IMR-90 (cell line): Measurements from ENCODE around the gene CLEC10A.

Source experiments
- CTCF ChIP-seq: conservative IDR thresholded peaks from 2 replicates; pipeline ENCODE4 v1.5.1; 2012; ENCODE audit warnings: mild to moderate bottlenecking, low read depth, low read length, improper control_type of control experiment
- ELK1 ChIP-seq: fragments of 150-350 bp; IDR thresholded peaks from 2 replicates; pipeline ENCODE4 v1.6.1; 2016; ENCODE audit warnings: low read depth, mild to moderate bottlenecking, low read length, moderate library complexity, borderline replicate concordance
- MAZ ChIP-seq: IDR thresholded peaks from 2 replicates; pipeline ENCODE4 v1.6.1; 2012; ENCODE audit warnings: low read depth, mild to moderate bottlenecking, low read length, improper control_type of control experiment, moderate library complexity, borderline replicate concordance
- NFE2L2 ChIP-seq: fragments of 150-350 bp; IDR thresholded peaks from 2 replicates; pipeline ENCODE4 v1.6.1; 2016; ENCODE audit warnings: low read depth, mild to moderate bottlenecking, low read length
- POLR2A ChIP-seq: IDR thresholded peaks from 2 replicates; pipeline ENCODE4 v1.6.1; 2012; ENCODE audit warnings: mild to moderate bottlenecking, low read depth, low read length
- TF ChIP-seq, protein P1 (sequence below): fragments of 150-350 bp; IDR thresholded peaks from 2 replicates; pipeline ENCODE4 v1.6.1; 2017; ENCODE audit warnings: mild to moderate bottlenecking, antibody characterized with exemption, low read length, low read depth

GRCh38 chr17:7110617-7111306 is 30.7 kb upstream of the CLEC10A start:
- TF ChIP-seq, protein P1, sequence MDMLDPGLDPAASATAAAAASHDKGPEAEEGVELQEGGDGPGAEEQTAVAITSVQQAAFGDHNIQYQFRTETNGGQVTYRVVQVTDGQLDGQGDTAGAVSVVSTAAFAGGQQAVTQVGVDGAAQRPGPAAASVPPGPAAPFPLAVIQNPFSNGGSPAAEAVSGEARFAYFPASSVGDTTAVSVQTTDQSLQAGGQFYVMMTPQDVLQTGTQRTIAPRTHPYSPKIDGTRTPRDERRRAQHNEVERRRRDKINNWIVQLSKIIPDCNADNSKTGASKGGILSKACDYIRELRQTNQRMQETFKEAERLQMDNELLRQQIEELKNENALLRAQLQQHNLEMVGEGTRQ = no peak
- TF ChIP-seq CTCF (no peak), POLR2A (no peak), ELK1 (no peak), MAZ (no peak), NFE2L2 (no peak)
